Chondrocyte (in vitro differentiated cells): ENCODE data around the gene GDF11. TPM values are rescaled to one million over a fixed set of nuclear protein-coding genes. Genes with fewer than 3 reads are reported as not detected.

ENCODE experiments used
- DNase-seq: peaks from one replicate; pipeline ENCODE4 v3.0.0; 2021; ENCODE audit warnings: mixed read lengths, low spot score
- H3K27ac Mint-ChIP-seq: one replicate; pipeline ENCODE4 v1.8.0; 2021; ENCODE audit warnings: mild to moderate bottlenecking, moderate library complexity, mixed read lengths; ENCODE audit not compliant: unreplicated experiment
- H3K27me3 Mint-ChIP-seq: 2 replicates; pipeline ENCODE4 v1.8.0; 2021; ENCODE audit warnings: low read depth, mixed read lengths
- H3K36me3 Mint-ChIP-seq: 2 replicates; pipeline ENCODE4 v1.8.0; 2021; ENCODE audit warnings: low read depth, mixed read lengths
- H3K4me1 Mint-ChIP-seq: 2 replicates; pipeline ENCODE4 v1.8.0; 2021; ENCODE audit warnings: low read depth, mild to moderate bottlenecking, mixed read lengths
- H3K4me3 Mint-ChIP-seq: one replicate; pipeline ENCODE4 v1.8.0; 2021; ENCODE audit warnings: mild to moderate bottlenecking, moderate library complexity, mixed read lengths; ENCODE audit not compliant: unreplicated experiment
- H3K9me3 Mint-ChIP-seq: 2 replicates; pipeline ENCODE4 v1.8.0; 2021; ENCODE audit warnings: low read depth, mixed read lengths
- total RNA-seq: library from RNA; stranded (reverse); gene quantifications from 3 replicates; pipeline ENCODE4 v1.2.1, GENCODE V29; 2021
- TF ChIP-seq, protein P1 (sequence below): fragments of 200-600 bp; sonication (generic); IDR thresholded peaks from 2 replicates; pipeline ENCODE4 v1.5.0; 2021; ENCODE audit warnings: antibody characterized with exemption, mild to moderate bottlenecking, moderate library complexity

The GDF11 gene
- total RNA-seq, 1 donor from 2014 or later: 18.3 TPM

DNA sequence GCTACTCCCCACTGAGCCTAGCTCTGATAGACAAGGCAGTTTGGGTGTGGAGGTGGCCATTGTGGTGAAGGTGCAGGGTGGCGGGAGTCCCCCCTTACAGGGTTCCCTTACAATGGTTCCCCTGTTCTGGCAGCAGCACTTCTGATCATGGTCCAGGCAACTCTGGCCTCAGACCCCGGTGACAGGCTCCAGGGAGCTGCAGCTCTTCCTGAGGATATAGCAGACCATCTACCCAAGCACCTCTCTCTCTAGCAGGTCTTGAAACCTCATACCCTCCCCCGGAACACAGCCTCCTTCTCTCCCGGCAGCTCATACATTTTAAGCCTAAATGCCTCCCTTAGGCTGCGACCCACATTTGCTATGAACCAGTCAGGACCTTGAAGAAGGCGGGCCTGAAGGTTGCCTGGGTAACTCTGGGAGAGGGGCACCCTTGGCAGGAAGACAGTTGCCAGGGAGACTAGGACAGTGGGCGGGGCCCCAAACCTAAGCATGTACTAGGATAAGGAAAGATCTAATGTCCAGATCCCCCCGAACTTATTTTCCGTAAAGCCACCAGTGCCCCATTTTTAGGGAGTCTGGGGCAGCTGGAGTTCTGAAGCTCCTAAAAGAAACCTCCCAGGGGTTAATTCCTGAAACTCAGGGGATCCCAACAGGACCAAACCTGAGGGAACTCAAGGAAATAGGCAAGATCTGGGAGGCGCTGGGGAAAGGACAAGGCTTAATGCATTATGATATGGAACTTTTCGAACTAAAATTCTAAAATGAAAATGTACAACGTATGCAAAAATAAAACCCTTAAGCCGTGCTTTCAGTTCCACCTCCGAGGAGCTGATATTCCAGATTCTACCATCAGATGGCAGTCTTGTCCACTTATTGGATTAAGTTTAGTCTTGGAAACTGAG is 4.5 kb upstream of the GDF11 start:
- no peaks in the 10 kb centered on the region for H3K9me3 Mint-ChIP-seq
- TF ChIP-seq, protein P1, sequence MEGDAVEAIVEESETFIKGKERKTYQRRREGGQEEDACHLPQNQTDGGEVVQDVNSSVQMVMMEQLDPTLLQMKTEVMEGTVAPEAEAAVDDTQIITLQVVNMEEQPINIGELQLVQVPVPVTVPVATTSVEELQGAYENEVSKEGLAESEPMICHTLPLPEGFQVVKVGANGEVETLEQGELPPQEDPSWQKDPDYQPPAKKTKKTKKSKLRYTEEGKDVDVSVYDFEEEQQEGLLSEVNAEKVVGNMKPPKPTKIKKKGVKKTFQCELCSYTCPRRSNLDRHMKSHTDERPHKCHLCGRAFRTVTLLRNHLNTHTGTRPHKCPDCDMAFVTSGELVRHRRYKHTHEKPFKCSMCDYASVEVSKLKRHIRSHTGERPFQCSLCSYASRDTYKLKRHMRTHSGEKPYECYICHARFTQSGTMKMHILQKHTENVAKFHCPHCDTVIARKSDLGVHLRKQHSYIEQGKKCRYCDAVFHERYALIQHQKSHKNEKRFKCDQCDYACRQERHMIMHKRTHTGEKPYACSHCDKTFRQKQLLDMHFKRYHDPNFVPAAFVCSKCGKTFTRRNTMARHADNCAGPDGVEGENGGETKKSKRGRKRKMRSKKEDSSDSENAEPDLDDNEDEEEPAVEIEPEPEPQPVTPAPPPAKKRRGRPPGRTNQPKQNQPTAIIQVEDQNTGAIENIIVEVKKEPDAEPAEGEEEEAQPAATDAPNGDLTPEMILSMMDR: peak; percentile 98
- peak overlapping the region; percentile 77 for H3K4me3 Mint-ChIP-seq
- H3K4me1 Mint-ChIP-seq: peaks cover 21% of the 10 kb centered on the region
- peak overlapping the region; percentile 85 for H3K27ac Mint-ChIP-seq
- DNase-seq: no peak
- H3K36me3 Mint-ChIP-seq: no peaks in the 10 kb centered on the region
- no peaks in the 10 kb centered on the region for H3K27me3 Mint-ChIP-seq

DNA sequence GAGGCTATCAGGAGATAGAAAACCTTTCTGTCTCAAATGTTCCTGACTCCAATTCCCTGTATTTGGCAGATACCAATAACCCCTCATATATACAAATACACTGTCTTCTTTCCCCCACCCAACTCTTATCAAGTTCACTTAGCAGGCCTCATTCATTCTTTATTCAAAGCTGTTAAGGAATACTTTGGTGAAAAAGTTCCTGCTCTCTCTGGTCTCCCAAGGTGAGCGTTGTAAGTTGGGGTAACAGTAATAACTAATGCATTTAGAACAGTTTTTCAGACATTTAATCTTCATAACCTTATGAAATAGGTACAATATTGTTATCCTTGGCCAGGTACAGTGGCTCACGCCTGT is 3.9 kb upstream of the GDF11 start:
- no peaks in the 10 kb centered on the region for H3K9me3 Mint-ChIP-seq
- H3K27ac Mint-ChIP-seq: no peak overlapping the region
- no peak for DNase-seq
- no peak overlapping the region for H3K4me3 Mint-ChIP-seq
- H3K27me3 Mint-ChIP-seq: no peaks in the 10 kb centered on the region
- TF ChIP-seq, protein P1: peak; percentile 11
- H3K4me1 Mint-ChIP-seq: peaks cover 23% of the 10 kb centered on the region
- no peaks in the 10 kb centered on the region for H3K36me3 Mint-ChIP-seq

DNA sequence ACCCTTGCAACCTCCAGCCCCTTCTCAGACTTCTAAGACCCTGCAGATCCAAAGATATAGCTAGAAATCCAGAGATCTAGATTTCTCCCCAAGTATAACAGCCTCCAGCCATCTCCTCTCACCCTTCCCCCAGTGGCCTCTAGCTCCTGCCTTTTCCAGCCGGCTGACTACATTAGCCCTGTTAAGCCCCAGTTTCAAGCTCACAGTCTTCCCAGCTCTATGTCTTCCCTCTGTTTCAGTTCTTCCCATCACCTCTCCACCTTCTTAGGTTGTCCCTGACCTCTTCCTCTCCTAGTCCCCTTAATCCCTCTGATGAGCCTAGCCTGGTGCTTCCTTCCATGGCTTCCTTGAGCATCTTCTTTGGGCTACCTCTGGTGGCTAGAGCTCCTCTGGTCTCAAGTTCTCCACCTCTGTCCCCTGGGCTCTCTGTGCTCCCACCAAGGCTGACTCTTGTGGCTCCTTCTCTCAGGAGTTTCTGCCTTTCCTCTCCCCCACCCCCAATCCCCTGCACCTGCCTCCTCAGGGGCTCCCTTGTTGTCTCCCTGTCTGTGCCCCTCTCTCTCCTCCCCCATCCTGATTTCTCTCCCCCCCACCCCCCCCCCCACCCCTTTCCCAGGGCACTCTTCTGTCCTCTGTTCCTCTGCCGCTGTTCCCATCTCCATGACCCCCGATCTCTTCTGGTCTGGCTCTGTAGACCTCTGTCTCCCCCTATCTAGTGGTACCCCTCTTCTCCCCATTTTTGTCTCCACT is 816 bp upstream of the GDF11 start:
- Mint-ChIP-seq H3K27ac (peak overlapping the region; percentile 89), H3K27me3 (no peaks in the 10 kb centered on the region), H3K4me3 (peak overlapping the region; percentile 73), H3K4me1 (peaks cover 48% of the 10 kb centered on the region), H3K9me3 (no peaks in the 10 kb centered on the region), H3K36me3 (no peaks in the 10 kb centered on the region)
- TF ChIP-seq, protein P1: no peak
- DNase-seq: no peak

DNA sequence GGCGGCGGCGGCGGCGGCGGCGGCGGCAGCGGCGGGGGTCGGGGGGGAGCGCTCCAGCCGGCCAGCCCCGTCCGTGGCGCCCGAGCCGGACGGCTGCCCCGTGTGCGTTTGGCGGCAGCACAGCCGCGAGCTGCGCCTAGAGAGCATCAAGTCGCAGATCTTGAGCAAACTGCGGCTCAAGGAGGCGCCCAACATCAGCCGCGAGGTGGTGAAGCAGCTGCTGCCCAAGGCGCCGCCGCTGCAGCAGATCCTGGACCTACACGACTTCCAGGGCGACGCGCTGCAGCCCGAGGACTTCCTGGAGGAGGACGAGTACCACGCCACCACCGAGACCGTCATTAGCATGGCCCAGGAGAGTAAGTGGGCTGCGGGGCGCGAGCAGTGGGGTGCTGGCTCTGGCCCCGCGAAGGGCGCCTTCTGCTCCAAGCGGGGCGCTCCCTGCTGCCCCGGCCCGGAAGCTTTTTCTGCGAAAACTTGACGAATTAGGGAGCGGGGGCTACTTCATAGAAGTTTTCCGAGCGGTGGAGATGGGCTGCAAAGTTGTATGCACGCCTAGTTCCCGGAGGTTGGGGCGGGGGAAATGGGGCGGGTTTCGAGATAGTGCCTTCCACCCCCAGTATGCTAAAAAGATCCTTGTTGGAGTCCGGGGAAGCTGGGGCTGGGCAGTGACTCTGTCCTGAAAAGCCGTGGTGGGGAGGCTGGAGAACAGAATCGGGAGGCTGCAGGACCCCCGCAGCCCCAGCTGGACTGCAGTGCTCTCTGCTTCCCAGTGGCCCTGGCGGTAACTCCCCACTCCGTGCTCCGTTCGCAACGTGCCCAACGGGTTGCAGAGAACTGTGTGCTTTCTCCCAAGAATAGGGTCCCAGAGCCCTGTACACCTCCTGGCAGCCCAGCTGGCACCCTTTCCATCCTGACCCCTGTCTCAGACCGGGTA is 751 bp downstream of the GDF11 start:
- H3K27me3 Mint-ChIP-seq: no peaks in the 10 kb centered on the region
- H3K4me3 Mint-ChIP-seq: peak overlapping the region; percentile 89
- DNase-seq: no peak
- H3K9me3 Mint-ChIP-seq: no peaks in the 10 kb centered on the region
- TF ChIP-seq, protein P1: peak; percentile 44
- H3K4me1 Mint-ChIP-seq: peaks cover 35% of the 10 kb centered on the region
- H3K27ac Mint-ChIP-seq: peak overlapping the region; percentile 76
- no peaks in the 10 kb centered on the region for H3K36me3 Mint-ChIP-seq
